ENCODE data around the gene ITGA1.

DNA sequence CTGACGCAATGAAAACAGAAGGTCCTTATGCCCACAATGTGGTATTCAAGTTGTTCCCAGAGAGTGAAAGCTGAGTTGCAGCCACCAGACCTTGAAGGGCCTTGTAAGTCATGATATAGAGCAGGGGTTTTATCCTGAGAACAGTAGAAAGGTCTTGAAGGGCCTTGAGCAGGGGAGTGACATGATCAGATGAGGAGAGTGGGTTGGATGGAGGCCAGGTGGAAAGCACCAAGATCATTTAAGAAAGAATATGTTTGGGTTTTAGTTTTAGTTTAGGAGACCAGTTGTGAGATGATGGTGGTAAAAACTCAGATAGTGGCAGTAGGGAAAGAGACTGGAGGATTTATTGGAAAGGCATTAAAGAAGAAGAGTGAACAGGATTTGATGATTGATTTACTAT lies 207.4 kb downstream of the ITGA1 start:
- TF ChIP-seq JUND (IDR thresholded peaks at IDR 0.05; ENCODE audit: low read length) (no peak), TCF12 (IDR thresholded peaks at IDR 0.05; ENCODE audit: low read depth, low read length) (no peak), POLR2A (IDR thresholded peaks at IDR 0.05; ENCODE audit: control extremely low read depth in 1 of 2, low read depth in 2 of 2, low read length in 2 of 2) (no peak), TAF1 (IDR thresholded peaks at IDR 0.05; ENCODE audit: low read depth, low read length) (no peak)
- TF ChIP-seq, protein P1, sequence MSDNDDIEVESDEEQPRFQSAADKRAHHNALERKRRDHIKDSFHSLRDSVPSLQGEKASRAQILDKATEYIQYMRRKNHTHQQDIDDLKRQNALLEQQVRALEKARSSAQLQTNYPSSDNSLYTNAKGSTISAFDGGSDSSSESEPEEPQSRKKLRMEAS (IDR thresholded peaks at IDR 0.05): no peak
